ENCODE data around the gene RAPGEF4. TPM values are rescaled to one million over a fixed set of nuclear protein-coding genes. Genes with fewer than 3 reads are reported as not detected.

RAPGEF4 gene
- total RNA-seq, 4 donors from 2014 or later, result 1.4 to 5.5 (median 1.8) TPM

GRCh38 chr2:173043897-173044519 is 308.4 kb downstream of the RAPGEF4 start:
- ATAC-seq, result no peak

GRCh38 chr2:173044686-173045085 is 309.0 kb downstream of the RAPGEF4 start:
- no peak for TF ChIP-seq POLR2A (IDR thresholded peaks at IDR 0.05)
- peaks cover 22 to 23% of the 10 kb centered on the region in 2 donors for H3K4me1 ChIP-seq
- no peak for ATAC-seq
- no peak for DNase-seq
- H3K27ac ChIP-seq, result peak overlapping the region in 2 of 4 donors; percentile 38 to 65
- intact Hi-C loops (cut with DNase I; ENCODE audit: low total_unique reads), result no loop called here
- no peaks in the 10 kb centered on the region for H3K27me3 ChIP-seq
- H3K4me3 ChIP-seq, result no peak overlapping the region
- in situ Hi-C loops (cut with MboI; ENCODE audit: low sequenced_read_pairs in 4 of 4), result loop anchor here in 1 of 4 donors (25.0 kb wide), 1 partner anchor 968 kb away; no protein-coding TSS in a partner anchor
- H3K36me3 ChIP-seq, result no peaks in the 10 kb centered on the region
- H3K9me3 ChIP-seq, result no peaks in the 10 kb centered on the region

More at GRCh38 chr2:173043897-173044519, 308.4 kb downstream of the RAPGEF4 start:
- Histone ChIP-seq H3K4me1 (peaks cover 18 to 19% of the 10 kb centered on the region in 2 donors), H3K27ac (peak overlapping the region; percentile 24 to 65 (median 45)), H3K27me3 (no peaks in the 10 kb centered on the region), H3K36me3 (no peaks in the 10 kb centered on the region), H3K9me3 (no peaks in the 10 kb centered on the region), H3K4me3 (no peak overlapping the region)
- in situ Hi-C loops (cut with MboI; ENCODE audit: low sequenced_read_pairs in 4 of 4), result loop anchor here in 1 of 4 donors (25.0 kb wide), 1 partner anchor 968 kb away; no protein-coding TSS in a partner anchor
- DNase-seq, result no peak
- intact Hi-C loops (cut with DNase I; ENCODE audit: low total_unique reads), result no loop called here
- no peak for TF ChIP-seq CTCF (IDR thresholded peaks at IDR 0.05 in 4 of 5, conservative IDR thresholded peaks at IDR 0.05 in 1 of 5)
- no peak for TF ChIP-seq POLR2A (IDR thresholded peaks at IDR 0.05)

GRCh38 chr2:173045181-173045580 is 309.5 kb downstream of the RAPGEF4 start:
- H3K9me3 ChIP-seq, result no peaks in the 10 kb centered on the region
- DNase-seq, result no peak
- no peaks in the 10 kb centered on the region for H3K27me3 ChIP-seq
- H3K27ac ChIP-seq, result no peak overlapping the region
- TF ChIP-seq CTCF (IDR thresholded peaks at IDR 0.05 in 4 of 5, conservative IDR thresholded peaks at IDR 0.05 in 1 of 5) (no peak), POLR2A (IDR thresholded peaks at IDR 0.05) (no peak)
- ATAC-seq, result no peak
- no peak overlapping the region for H3K4me3 ChIP-seq
- in situ Hi-C loops (cut with MboI; ENCODE audit: low sequenced_read_pairs in 4 of 4), result loop anchor here in 1 of 4 donors (25.0 kb wide), 1 partner anchor 967 kb away; no protein-coding TSS in a partner anchor
- peaks cover 26 to 27% of the 10 kb centered on the region in 2 donors for H3K4me1 ChIP-seq
- intact Hi-C loops (cut with DNase I; ENCODE audit: low total_unique reads), result no loop called here
- H3K36me3 ChIP-seq, result no peaks in the 10 kb centered on the region

- no peaks in the 10 kb centered on the region for H3K36me3 ChIP-seq
- H3K9me3 ChIP-seq, result no peaks in the 10 kb centered on the region
- peaks cover 16 to 24% of the 10 kb centered on the region in 2 donors for H3K4me1 ChIP-seq
- in situ Hi-C loops (cut with MboI; ENCODE audit: low sequenced_read_pairs in 4 of 4) (loop anchor here in 1 of 4 donors (25.0 kb wide), 1 partner anchor 964 kb away; no protein-coding TSS in a partner anchor), intact Hi-C loops (cut with DNase I; ENCODE audit: low total_unique reads) (no loop called here)
- DNase-seq (no peak), ATAC-seq (peak in 1 of 2 donors; percentile 2)
- H3K27ac ChIP-seq, result peak overlapping the region; percentile 79 to 87 (median 86)
- no peak for TF ChIP-seq POLR2A (IDR thresholded peaks at IDR 0.05)
- no peak for TF ChIP-seq CTCF (IDR thresholded peaks at IDR 0.05 in 4 of 5, conservative IDR thresholded peaks at IDR 0.05 in 1 of 5)
- H3K27me3 ChIP-seq, result no peaks in the 10 kb centered on the region
- no peak overlapping the region for H3K4me3 ChIP-seq
These were observed 312.9 kb downstream of the RAPGEF4 start for GRCh38 chr2:173048522-173048896.

- H3K4me1 ChIP-seq, result peaks cover 16 to 24% of the 10 kb centered on the region in 2 donors
- ATAC-seq (peak; percentile 96 to 97), DNase-seq (peak; percentile 86 to 97)
- no peak overlapping the region for H3K4me3 ChIP-seq
- no peaks in the 10 kb centered on the region for H3K9me3 ChIP-seq
- intact Hi-C loops (cut with DNase I; ENCODE audit: low total_unique reads) (no loop called here), in situ Hi-C loops (cut with MboI; ENCODE audit: low sequenced_read_pairs in 4 of 4) (loop anchor here in 1 of 4 donors (25.0 kb wide), 1 partner anchor 963 kb away; no protein-coding TSS in a partner anchor)
- TF ChIP-seq CTCF (IDR thresholded peaks at IDR 0.05 in 4 of 5, conservative IDR thresholded peaks at IDR 0.05 in 1 of 5) (no peak), POLR2A (IDR thresholded peaks at IDR 0.05) (no peak)
- H3K27ac ChIP-seq, result peak overlapping the region; percentile 79 to 87 (median 86)
- H3K27me3 ChIP-seq, result no peaks in the 10 kb centered on the region
- H3K36me3 ChIP-seq, result no peaks in the 10 kb centered on the region
These were observed 313.4 kb downstream of the RAPGEF4 start for GRCh38 chr2:173048897-173049661.
